GM11168 (cell line): Measurements from ENCODE around the gene PARP9.
"Not testable (repeated sequence)": the region's sequence is repeated elsewhere in the genome, so short reads cannot be mapped to it uniquely, and the experiment has no call there.

Experiments used
- in situ Hi-C: fragments of 300-500 bp; cut with MboI; formaldehyde crosslinking; loops from one replicate; pipeline ENCODE4 v1.12.0; 2022; ENCODE audit warnings: low sequenced_read_pairs; ENCODE audit not compliant: unreplicated experiment

The PARP9 gene

GRCh38 chr3:122500964-122501363, 63.1 kb downstream of the PARP9 start:
- in situ Hi-C loops: not testable (repeated sequence)

GRCh38 chr3:122498152-122498551, 65.9 kb downstream of the PARP9 start:
- in situ Hi-C loops: no loop called here

GRCh38 chr3:122497425-122497824, 66.7 kb downstream of the PARP9 start:
- in situ Hi-C loops: no loop called here

GRCh38 chr3:122496508-122496907, 67.6 kb downstream of the PARP9 start:
- in situ Hi-C loops: no loop called here

- in situ Hi-C loops: no loop called here
Measured at GRCh38 chr3:122493296-122493695, 70.8 kb downstream of the PARP9 start.

- in situ Hi-C loops: no loop called here
Measured at GRCh38 chr3:122488262-122488973, 75.7 kb downstream of the PARP9 start.

GRCh38 chr3:122484985-122485384, 79.1 kb downstream of the PARP9 start:
- in situ Hi-C loops: no loop called here

GRCh38 chr3:122481390-122481789, 82.7 kb downstream of the PARP9 start:
- in situ Hi-C loops: no loop called here
